GM19452 (cell line): ENCODE results near the gene CADM3.
A peak's percentile ranks its signal among the peaks of the same experiment; 100 is the strongest.

Experiments used
- ATAC-seq: cut with Tn5 transposase; IDR thresholded peaks from one replicate; pipeline ENCODE4 v1.9.1; 2021; ENCODE audit not compliant: unreplicated experiment

CADM3 gene

GRCh38 chr1:159171254-159171687, at the start of gene CADM3:
CADM3 (plus strand) TSS chr1:159171615; CDS start chr1:159171766, 151 bp downstream.
- ATAC-seq: no peak

GRCh38 chr1:159122005-159122621, 49.3 kb upstream of the CADM3 start:
- peak; percentile 88 for ATAC-seq

GRCh38 chr1:159123587-159123986, 47.8 kb upstream of the CADM3 start:
- no peak for ATAC-seq

- ATAC-seq: no peak
These were observed 39.0 kb upstream of the CADM3 start for GRCh38 chr1:159132271-159132881.

- no peak for ATAC-seq
These were observed 30.9 kb upstream of the CADM3 start for GRCh38 chr1:159140474-159140873.

GRCh38 chr1:159141584-159142390, 29.6 kb upstream of the CADM3 start:
- no peak for ATAC-seq

GRCh38 chr1:159142391-159142663, 29.1 kb upstream of the CADM3 start:
- no peak for ATAC-seq

- ATAC-seq: no peak
These were observed 28.5 kb upstream of the CADM3 start for GRCh38 chr1:159142726-159143510.

- ATAC-seq: no peak
These were observed 26.8 kb upstream of the CADM3 start for GRCh38 chr1:159144571-159144970.

GRCh38 chr1:159146980-159147379, 24.4 kb upstream of the CADM3 start:
- ATAC-seq: no peak

GRCh38 chr1:159152031-159152430, 19.4 kb upstream of the CADM3 start:
- ATAC-seq: no peak

- peak; percentile 88 for ATAC-seq
These were observed 10.3 kb upstream of the CADM3 start for GRCh38 chr1:159161001-159161718.

- ATAC-seq: no peak
These were observed 9.7 kb upstream of the CADM3 start for GRCh38 chr1:159161719-159162026.

GRCh38 chr1:159162516-159163265, 8.7 kb upstream of the CADM3 start:
- no peak for ATAC-seq

- no peak for ATAC-seq
These were observed 7.7 kb upstream of the CADM3 start for GRCh38 chr1:159163614-159164228.

- no peak for ATAC-seq
These were observed 3.4 kb upstream of the CADM3 start for GRCh38 chr1:159168043-159168442.

- ATAC-seq: no peak
These were observed 776 bp upstream of the CADM3 start for GRCh38 chr1:159170639-159171038.

- ATAC-seq: no peak
These were observed 480 bp downstream of the CADM3 start for GRCh38 chr1:159171688-159172501.
